AG09309 (cell line): Measurements from ENCODE around the gene PRKN.

Experiments used
- DNase-seq: peaks from one replicate; pipeline ENCODE4 v3.0.0-alpha.2; 2010; ENCODE audit warnings: low read depth
- H3K4me3 ChIP-seq: 2 replicates; pipeline ENCODE4 v1.5.1; 2011; ENCODE audit warnings: mild to moderate bottlenecking, low read depth, low read length, moderate library complexity; ENCODE audit not compliant: control insufficient read depth
- CTCF ChIP-seq: IDR thresholded peaks from 2 replicates; pipeline ENCODE4 v1.5.1; 2011; ENCODE audit warnings: mild to moderate bottlenecking, low read depth, low read length, inconsistent platforms; ENCODE audit not compliant: insufficient read depth, control insufficient read depth; ENCODE audit errors: missing control alignments

PRKN gene

DNA sequence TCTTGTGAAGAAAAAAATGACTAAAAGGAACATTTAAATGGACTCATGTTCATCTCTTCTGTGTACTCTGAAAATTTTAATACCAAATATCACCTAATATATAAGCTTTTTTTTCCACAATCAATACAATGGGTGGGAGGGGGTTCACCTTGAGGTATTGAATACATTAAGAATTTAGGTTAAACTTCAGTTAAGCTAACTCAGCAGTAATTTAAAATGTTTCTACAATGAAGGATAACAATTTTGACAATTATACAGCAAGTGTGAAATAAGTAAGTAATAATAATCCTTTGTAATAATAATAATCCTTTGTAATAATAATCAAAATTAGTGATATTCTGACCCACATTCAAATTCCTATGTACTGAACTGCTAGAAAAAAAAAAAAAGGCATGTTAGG lies 136.0 kb downstream of the PRKN start:
- H3K4me3 ChIP-seq = no peak overlapping the region
- DNase-seq = no peak
- TF ChIP-seq CTCF = no peak

DNA sequence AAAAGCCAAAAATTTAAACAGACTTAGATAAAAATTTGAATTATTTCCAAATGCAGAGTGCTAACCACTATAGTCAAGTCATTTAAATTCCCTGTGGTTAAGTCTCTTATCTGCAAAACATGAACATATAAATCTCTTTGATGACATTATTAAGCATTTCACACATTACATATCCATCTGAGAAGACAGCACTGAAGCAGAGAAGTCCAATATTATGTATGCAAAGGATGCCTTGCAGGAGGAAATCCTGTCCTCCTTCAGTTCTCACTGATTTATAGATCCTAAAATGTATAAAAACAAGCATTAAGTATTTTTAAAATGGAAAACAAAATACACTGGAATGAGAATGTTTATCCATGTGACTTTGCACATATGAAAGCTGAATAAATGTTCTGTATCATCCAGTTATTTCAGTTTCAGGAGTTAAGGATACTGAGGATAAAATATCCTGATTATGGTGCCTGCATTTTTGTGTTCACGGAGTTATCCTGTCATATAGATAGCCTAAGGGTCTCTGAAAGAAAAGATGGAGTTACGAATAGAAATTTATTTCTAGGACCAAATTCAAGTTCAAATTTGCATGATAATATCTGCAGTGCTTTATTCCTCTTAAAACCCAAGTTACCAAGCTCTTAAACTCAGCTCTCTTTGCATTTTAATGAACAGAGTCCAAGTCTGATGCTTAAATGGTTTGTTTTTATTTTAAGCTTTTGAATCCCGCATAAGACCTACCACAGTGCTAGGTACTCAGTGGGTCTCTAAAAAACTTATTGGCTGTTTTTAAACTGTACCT lies 145.4 kb downstream of the PRKN start:
- DNase-seq = no peak
- TF ChIP-seq CTCF = no peak
- H3K4me3 ChIP-seq = no peak overlapping the region

GRCh38 chr6:162580619-162581018 lies 146.9 kb downstream of the PRKN start:
- no peak for TF ChIP-seq CTCF
- DNase-seq = no peak
- H3K4me3 ChIP-seq = no peak overlapping the region

GRCh38 chr6:162576016-162576415 lies 151.6 kb downstream of the PRKN start:
- H3K4me3 ChIP-seq = no peak overlapping the region
- no peak for DNase-seq
- no peak for TF ChIP-seq CTCF

GRCh38 chr6:162572240-162572639 lies 155.3 kb downstream of the PRKN start:
- DNase-seq = no peak
- TF ChIP-seq CTCF = no peak
- H3K4me3 ChIP-seq = no peak overlapping the region

GRCh38 chr6:162568266-162568665 lies 159.3 kb downstream of the PRKN start:
- H3K4me3 ChIP-seq = no peak overlapping the region
- no peak for TF ChIP-seq CTCF
- no peak for DNase-seq
